22Rv1 (cell line): ENCODE data around the gene FYN.

Experiments
- ZFX ChIP-seq: fragments of 450-650 bp; IDR thresholded peaks from 2 replicates; pipeline ENCODE4 v1.6.1; 2017; ENCODE audit warnings: antibody characterized with exemption, borderline replicate concordance
- TF ChIP-seq, protein P1 (sequence below): fragments of 450-650 bp; IDR thresholded peaks from 2 replicates; pipeline ENCODE4 v1.5.1; 2017; ENCODE audit warnings: mild to moderate bottlenecking

DNA sequence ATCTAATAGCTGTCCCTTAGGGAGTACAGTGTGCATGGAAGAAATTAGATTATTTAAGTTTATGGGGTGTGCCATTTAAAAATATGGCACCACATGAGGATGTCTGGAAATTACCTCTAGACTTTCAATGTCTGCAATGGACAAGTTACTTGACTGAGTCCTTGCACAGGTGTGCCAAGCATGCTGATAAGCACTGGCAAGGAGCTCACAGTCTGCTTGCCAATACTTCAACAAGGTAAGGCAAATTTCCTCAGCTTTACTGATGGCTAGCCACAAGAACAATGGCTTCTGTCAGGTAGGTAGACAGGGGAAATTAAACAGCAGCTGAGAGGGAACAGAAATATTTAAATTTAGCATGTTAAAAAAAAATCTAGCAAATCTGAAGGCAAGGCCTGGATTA is 176.4 kb downstream of the FYN start:
- TF ChIP-seq, protein P1, sequence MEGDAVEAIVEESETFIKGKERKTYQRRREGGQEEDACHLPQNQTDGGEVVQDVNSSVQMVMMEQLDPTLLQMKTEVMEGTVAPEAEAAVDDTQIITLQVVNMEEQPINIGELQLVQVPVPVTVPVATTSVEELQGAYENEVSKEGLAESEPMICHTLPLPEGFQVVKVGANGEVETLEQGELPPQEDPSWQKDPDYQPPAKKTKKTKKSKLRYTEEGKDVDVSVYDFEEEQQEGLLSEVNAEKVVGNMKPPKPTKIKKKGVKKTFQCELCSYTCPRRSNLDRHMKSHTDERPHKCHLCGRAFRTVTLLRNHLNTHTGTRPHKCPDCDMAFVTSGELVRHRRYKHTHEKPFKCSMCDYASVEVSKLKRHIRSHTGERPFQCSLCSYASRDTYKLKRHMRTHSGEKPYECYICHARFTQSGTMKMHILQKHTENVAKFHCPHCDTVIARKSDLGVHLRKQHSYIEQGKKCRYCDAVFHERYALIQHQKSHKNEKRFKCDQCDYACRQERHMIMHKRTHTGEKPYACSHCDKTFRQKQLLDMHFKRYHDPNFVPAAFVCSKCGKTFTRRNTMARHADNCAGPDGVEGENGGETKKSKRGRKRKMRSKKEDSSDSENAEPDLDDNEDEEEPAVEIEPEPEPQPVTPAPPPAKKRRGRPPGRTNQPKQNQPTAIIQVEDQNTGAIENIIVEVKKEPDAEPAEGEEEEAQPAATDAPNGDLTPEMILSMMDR, result no peak
- TF ChIP-seq ZFX, result no peak
